Measurements from ENCODE around the gene PINLYP.
A peak's percentile ranks its signal among the peaks of the same experiment; 100 is the strongest.

PINLYP gene

GRCh38 chr19:43594710-43595604, 19.4 kb downstream of the PINLYP start:
- peak; percentile 85 for TF ChIP-seq CTCF (conservative IDR thresholded peaks at IDR 0.05; ENCODE audit: low read depth)
- peak overlapping the region; percentile 92 for H3K27ac ChIP-seq
- ChIA-PET POLR2A (ENCODE audit: low non-redundant PET) (interaction anchor here (0.6 to 1.0 kb wide), 3 partner anchors 26 to 76 kb away, joined by 3 to 4 read pairs (median 3); partner anchors contain the start of gene ZNF575), CTCF (interaction anchor here (0.6 to 1.4 kb wide), 16 partner anchors 14 to 215 kb away, joined by 3 to 10 read pairs (median 4); no protein-coding TSS in a partner anchor)
- DNase-seq (ENCODE audit: low spot score): peak; percentile 36

GRCh38 chr19:43595605-43595998, 20.0 kb downstream of the PINLYP start:
- POLR2A ChIA-PET (ENCODE audit: low non-redundant PET): interaction anchor here (0.6 to 1.1 kb wide), 4 partner anchors 11 to 76 kb away, joined by 3 to 5 read pairs (median 4); no protein-coding TSS in a partner anchor
- no peak for DNase-seq (ENCODE audit: low spot score)
- TF ChIP-seq CTCF (conservative IDR thresholded peaks at IDR 0.05; ENCODE audit: low read depth): no peak
- CTCF ChIA-PET: interaction anchor here (0.6 kb wide), 1 partner anchor 158 kb away, joined by 3 read pairs; no protein-coding TSS in a partner anchor
- peak overlapping the region; percentile 92 for H3K27ac ChIP-seq

- no peak for TF ChIP-seq CTCF (conservative IDR thresholded peaks at IDR 0.05; ENCODE audit: low read depth)
- ChIA-PET POLR2A (ENCODE audit: low non-redundant PET) (interaction anchor here (0.6 to 1.1 kb wide), 3 partner anchors 10 to 32 kb away, joined by 3 to 5 read pairs (median 4); no protein-coding TSS in a partner anchor), CTCF (interaction anchor here (0.6 kb wide), 1 partner anchor 158 kb away, joined by 3 read pairs; no protein-coding TSS in a partner anchor)
- H3K27ac ChIP-seq: peak within 1 kb of the TSS; percentile 92
- DNase-seq (ENCODE audit: low spot score): peak; percentile 99
Observed at GRCh38 chr19:43595999-43596841, 20.6 kb downstream of the PINLYP start, which contains the start of the genes IRGQ and ZNF576. Gene IRGQ (minus strand): TSS chr19:43596134. CDS start chr19:43595338, 796 bp downstream. Gene ZNF576 (plus strand): TSS chr19:43596595. CDS start chr19:43597109, 514 bp downstream.

GRCh38 chr19:43596842-43597461, 21.4 kb downstream of the PINLYP start:
- peak overlapping the region; percentile 92 for H3K27ac ChIP-seq
- CTCF ChIA-PET: interaction anchor here (0.9 to 1.0 kb wide), 2 partner anchors 23 to 62 kb away, joined by 3 read pairs; no protein-coding TSS in a partner anchor
- no peak for TF ChIP-seq CTCF (conservative IDR thresholded peaks at IDR 0.05; ENCODE audit: low read depth)
- no peak for DNase-seq (ENCODE audit: low spot score)
- POLR2A ChIA-PET (ENCODE audit: low non-redundant PET): interaction anchor here (0.6 kb wide), 1 partner anchor 171 kb away, joined by 3 read pairs; no protein-coding TSS in a partner anchor

GRCh38 chr19:43597876-43598275, 22.3 kb downstream of the PINLYP start:
- CTCF ChIA-PET: interaction anchor here (1.0 kb wide), 1 partner anchor 24 kb away, joined by 3 read pairs; no protein-coding TSS in a partner anchor
- POLR2A ChIA-PET (ENCODE audit: low non-redundant PET): interaction anchor here (0.6 kb wide), 1 partner anchor 70 kb away, joined by 5 read pairs; no protein-coding TSS in a partner anchor
- TF ChIP-seq CTCF (conservative IDR thresholded peaks at IDR 0.05; ENCODE audit: low read depth): no peak
- no peak overlapping the region for H3K27ac ChIP-seq
- DNase-seq (ENCODE audit: low spot score): no peak

All from RWPE1 (cell line).